GM19397 (cell line): ENCODE measurements around the gene TRIM65.
"Not testable (repeated sequence)": the region's sequence is repeated elsewhere in the genome, so short reads cannot be mapped to it uniquely, and the experiment has no call there.

Experiments
- ATAC-seq: cut with Tn5 transposase; IDR thresholded peaks from one replicate; pipeline ENCODE4 v1.9.1; 2021; ENCODE audit warnings: mild to moderate bottlenecking, moderate library complexity; ENCODE audit not compliant: unreplicated experiment

The TRIM65 gene

DNA sequence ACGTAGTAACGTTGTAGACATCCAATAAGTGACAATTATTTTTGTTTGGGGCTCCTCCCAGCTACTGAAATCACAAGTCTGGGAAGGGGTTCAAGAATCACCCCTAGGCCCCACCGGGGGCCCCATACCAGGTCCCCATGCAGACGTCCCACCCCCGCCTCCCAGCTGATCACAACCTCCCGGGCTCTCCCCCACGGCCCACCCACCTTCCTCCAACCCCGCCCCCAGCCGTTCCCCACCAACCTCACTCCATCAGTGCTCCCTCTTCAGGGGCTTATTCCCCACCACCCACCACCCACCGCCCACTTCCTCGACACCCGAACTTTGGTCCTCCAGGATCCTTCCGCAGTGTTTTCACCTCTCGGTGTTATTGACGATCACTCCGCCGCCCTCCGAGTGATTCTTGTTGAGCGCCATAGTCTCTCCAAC, 41.9 kb downstream of the TRIM65 start:
- ATAC-seq: peak; percentile 1

GRCh38 chr17:75854101-75854748, 42.5 kb downstream of the TRIM65 start:
- no peak for ATAC-seq

DNA sequence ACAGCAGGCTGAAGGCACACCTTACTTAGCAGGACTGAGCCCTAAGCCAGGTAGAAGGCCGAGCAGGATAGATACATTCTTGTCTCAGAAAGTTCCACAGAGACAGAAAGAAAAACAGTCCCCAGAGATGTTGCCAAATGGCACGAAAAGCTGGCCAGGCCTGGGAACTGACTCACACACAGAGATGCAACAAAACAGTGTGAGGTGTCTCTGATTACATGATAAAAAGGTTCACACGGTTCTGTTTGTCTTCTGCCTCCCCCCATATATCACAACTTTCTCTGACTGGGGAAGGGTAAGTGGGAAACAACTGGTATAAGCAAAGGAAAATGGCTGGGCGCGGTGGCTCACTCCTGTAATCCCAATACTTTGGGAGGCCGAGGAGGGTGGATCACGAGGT, 43.3 kb downstream of the TRIM65 start:
- no peak for ATAC-seq

DNA sequence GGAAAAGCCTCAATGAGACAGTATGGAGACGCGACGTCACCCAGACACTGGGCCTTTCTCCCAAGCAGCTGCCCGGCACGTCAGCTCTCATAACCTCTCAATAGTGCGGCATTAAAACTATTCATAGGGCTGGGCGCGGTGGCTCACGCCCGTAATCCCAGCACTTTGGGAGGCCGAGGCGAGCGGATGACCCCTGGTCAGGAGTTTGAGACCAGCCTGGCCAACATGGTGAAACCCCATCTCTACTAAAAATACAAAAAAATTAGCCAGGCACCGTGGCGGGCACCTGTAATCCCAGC, 45.1 kb downstream of the TRIM65 start:
- ATAC-seq: not testable (repeated sequence)

DNA sequence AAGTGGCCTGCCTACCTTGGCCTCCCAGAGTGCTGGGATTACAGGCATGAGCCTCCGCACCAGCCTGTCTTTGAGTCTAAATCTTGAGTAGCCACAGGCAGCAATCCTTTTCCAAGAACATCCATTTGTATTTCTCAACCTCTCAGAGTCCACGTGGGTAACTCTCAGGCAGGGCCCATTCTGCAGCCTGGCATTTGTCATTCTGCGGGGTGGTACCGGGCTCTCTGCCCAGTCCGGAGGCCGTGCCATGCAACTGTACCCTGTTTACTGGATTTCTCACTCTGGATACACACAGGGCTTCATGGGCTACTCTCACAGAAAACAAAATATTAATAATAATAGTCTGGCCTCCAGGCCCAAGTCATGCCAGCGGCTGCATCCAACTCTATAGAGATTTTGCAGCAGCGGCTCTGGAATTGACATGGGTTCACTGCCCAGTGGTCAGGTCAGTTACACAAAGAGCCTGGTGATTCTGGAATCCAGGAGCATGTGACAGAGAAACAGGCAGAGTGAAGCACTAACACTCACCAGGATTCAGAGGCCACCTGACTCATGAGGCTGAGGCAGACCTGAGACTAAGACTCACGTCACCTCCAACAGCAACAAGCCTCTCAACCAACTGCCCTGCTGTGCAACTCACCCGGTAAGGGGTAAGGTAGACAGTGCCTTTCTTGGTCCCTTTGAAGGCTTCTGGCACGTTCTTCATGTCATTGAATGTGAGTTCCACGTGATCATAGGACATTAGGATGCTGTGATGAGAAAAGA, 45.6 kb downstream of the TRIM65 start:
- no peak for ATAC-seq

- ATAC-seq: no peak
These were observed 47.0 kb downstream of the TRIM65 start for GRCh38 chr17:75849724-75850123.

GRCh38 chr17:75849279-75849646, 47.5 kb downstream of the TRIM65 start:
- no peak for ATAC-seq

- ATAC-seq: no peak
These were observed 48.0 kb downstream of the TRIM65 start for GRCh38 chr17:75848523-75849278.

- ATAC-seq: no peak
These were observed 48.9 kb downstream of the TRIM65 start for GRCh38 chr17:75847614-75848522.

DNA sequence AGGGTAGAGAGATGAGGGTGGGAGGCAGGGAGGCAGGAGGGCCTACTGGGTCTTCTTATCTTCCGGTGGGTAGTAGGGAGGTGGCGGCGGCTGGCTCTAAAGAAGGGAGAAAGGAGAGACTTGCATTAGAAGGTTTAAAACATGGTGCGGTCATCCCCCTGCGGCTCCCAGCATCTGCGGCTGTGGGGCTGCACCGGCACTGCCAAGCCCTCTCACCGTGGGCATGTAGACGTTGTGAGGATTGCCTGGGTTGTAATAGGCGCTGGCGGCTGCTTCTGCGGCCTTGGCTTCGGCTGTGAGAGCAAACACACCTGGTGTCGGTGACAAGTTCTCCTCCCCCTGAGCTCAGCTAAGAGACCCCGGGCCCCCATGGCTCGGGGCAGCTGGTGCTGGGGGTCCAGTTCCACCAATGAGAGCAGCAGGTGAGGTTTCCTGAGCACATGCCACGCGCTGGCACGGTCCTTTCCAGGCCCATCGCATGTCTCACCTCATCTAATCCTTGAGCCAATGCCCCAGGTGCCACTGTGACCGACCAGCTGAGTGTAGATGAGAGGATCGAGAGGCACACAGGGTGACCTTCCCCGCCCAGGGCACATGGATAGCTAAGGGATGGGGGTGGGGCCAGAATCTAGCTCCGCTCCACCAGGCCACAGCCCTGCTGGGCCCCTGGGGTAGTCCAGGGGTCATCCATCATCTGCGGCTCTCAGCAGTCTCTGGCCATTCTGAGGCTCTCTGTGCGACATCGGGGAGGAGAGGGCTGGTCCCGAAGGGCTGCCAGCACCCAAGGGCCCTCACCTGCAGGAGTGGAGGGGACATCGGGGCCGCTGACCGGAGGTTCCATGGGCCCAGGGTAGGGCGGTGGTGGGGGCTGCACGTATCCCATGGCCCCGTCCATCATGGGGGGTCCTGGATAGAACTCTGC, 49.8 kb downstream of the TRIM65 start:
- ATAC-seq: no peak

GRCh38 chr17:75845933-75846691, 50.6 kb downstream of the TRIM65 start:
- ATAC-seq: no peak

- peak; percentile 58 for ATAC-seq
These were observed 51.6 kb downstream of the TRIM65 start for GRCh38 chr17:75845058-75845711.

DNA sequence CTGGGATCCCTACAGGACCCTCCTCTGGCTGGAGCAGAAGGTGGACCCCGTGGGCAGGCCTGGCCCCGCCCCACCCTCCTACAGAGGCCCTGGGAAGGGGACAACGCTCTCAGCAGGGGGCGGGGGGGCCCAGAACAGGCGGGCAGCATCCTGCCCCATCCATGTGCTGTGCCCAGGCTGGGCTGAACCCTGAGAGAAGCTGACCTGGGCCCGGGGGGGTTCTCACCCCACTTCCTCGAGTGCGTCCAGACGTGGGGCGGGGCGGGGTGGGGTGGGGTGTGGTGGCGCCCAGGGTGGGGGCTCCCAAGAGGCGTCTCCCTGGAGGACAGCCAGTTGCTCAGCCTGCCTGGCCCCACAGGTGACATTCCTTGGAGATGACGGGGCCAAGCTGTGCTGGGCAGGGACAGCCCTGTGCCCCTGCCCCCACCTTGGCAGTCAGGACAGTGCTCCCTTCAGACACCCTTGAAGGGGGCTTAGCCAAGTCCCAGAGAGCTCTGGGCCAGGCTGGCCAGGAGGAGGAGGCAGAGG, 52.2 kb downstream of the TRIM65 start:
- peak; percentile 2 for ATAC-seq

DNA sequence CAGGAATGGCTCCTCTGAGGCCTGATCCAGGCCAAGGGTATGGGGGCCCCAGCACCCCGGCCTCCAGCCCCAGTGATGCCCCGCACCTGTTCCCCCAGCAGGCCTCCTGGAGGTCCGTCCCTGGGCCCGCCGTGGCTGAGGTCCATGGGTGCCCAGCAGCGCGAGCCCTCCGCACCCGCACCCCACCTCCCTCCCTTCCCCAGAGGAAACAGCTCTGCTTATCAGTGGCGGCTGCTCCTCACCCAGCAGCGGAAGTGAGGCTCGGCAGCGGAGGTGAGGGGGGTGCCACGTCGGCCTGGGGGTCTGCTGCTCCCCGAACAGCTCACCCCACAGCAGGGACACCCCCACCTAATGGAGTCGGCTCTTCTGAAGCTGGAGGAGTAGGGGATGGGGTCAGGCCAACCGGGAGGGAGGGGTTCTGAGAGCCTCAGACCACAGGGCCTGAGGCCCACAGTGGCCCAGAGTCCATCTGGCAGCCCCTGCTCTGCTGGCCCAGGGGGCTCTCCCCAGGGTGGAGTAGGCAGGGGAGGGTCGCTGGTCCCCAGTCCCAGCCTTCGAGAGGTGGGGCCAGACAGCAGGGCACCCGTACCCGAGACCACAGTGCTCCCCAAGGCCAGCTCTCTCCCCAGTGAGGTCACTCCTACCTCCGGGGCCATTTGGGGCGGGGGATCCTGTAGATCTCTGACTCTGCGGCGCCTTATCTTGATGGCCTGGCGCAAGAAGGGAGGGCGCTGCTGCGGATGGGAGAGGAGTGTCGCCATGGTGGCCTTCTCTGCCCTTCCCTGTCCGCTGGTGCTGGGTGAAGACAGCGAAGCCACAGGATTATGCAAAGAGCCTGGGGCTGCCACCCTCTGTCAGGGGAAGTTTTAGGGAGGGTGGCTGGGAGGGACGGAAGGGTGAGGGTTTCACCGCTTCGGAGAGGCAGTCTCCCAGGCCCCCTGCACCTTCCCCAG, 52.9 kb downstream of the TRIM65 start, which contains the start of gene UNC13D:
Gene UNC13D, minus strand, starts transcription at position 828 of the 953 bp plus-strand sequence. Its CDS starts 67 bp downstream, at position 761.
- no peak for ATAC-seq

- ATAC-seq: no peak
These were observed 53.7 kb downstream of the TRIM65 start for GRCh38 chr17:75842963-75843576.

DNA sequence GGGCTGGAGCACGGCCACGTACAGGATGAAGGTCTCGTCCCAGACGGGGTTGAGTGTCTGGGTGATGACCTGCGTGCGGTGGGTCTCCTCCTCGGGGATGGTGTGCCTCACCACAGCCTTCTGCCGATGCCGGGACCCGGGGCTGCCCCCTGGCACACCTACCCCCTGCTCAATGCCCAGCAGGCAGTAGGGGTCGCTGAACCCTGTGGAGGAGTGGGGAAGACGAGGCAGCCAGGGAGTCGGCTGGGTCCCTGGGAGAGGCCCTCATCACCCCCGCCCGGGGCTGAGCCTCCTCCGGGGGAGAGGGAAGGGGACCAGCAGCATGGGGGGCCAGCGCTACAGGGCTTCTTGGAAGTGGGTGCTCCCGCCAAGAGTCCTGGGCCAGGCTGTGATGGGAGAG, 54.3 kb downstream of the TRIM65 start:
- no peak for ATAC-seq

DNA sequence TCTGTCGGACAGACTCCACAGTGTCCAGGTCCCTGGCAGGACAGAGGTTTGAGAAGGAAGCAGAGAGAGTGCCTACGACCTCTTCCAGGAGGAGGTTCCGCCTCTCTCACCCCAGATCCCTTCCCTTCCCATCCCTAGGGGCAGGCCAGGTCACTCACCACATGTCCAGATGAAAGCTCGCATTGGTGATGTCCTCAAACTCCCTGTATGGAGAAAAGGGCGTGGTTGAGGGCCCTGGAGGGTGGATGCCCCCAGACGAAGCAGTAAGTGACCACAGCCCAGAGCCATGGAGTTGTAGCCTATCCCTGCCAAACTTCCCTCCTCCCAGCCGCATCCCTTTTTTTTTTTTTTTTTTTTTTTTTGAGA, 56.0 kb downstream of the TRIM65 start:
- no peak for ATAC-seq
